OCI-LY1 (cell line): Measurements from ENCODE around the gene MMRN2.

Source experiments
- CTCF ChIP-seq: fragments of 200-600 bp; sonication (generic), shearing (Covaris generic); IDR thresholded peaks from 2 replicates; pipeline ENCODE4 v1.5.1; 2017; ENCODE audit warnings: mild to moderate bottlenecking, antibody characterized with exemption, low read length, moderate library complexity, mixed read lengths
- EZH2 ChIP-seq: fragments of 200-600 bp; sonication (generic), shearing (Covaris generic); IDR thresholded peaks from 2 replicates; pipeline ENCODE4 v1.8.0; 2017; ENCODE audit warnings: borderline replicate concordance, mixed run types, mild to moderate bottlenecking, antibody characterized with exemption, low read length, moderate library complexity, mixed read lengths

- TF ChIP-seq CTCF (no peak), EZH2 (no peak)
These were observed 16.0 kb downstream of the MMRN2 start for GRCh38 chr10:86941426-86941825.
